NCI-H345 (cell line): ENCODE measurements around the gene MTCH1.
A peak's percentile ranks its signal among the peaks of the same experiment; 100 is the strongest.

ENCODE experiments used
- DNase-seq: peaks from one replicate; lab custom pipeline; 2025; lab: John Stamatoyannopoulos, UW

The MTCH1 gene

DNA sequence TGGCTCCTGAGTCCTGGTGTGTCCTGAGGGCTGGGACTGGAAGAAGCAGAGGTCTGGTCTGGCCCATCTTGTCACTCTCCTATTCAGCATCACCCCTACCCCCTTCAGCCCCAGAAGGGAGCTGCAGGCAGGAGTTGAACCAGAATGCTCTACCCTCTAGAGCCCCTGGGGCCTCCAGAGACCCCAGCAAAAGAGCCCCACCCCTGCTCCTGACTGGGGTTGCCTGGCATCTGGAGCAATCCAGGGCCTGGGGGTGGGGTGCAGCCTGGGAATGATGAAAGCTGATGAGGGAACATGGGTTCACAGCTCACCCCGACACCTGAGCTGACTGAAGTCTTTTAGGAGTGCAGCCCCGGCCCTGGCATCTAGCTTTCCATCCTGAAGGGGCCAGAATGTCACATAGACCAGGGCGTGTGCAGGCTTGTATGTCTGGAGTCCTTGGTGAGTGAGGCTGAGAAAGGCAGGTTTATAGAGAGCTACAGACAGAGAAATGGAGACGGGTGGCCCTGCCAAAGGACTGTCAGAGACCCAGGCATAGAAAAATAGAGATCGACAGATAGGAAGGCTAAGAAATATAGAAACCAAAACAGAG is 31.7 kb upstream of the MTCH1 start:
- DNase-seq, result no peak

GRCh38 chr6:37016995-37017394 is 31.0 kb upstream of the MTCH1 start:
- no peak for DNase-seq

DNA sequence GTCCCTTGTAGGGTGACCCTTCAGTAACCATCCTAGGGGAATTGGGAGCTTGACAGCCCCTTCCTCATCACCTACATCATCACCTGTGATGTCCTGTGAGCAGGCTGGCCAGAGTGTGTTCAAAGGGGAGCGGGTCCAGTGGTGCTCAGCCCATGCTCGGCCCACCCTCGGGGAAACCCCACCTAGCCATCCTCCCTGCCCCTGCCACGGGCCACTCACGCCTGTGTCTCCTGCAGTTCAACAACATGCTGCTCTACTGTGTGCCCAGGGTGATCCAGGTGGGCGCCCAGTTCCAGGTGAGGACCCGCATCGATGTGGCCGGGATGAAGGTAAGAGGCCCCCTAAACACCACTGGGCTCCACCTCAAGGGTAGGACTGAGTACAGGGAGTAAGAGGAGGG is 29.5 kb upstream of the MTCH1 start:
- no peak for DNase-seq

- no peak for DNase-seq
Measured at GRCh38 chr6:37014667-37015066, 28.7 kb upstream of the MTCH1 start.

DNA sequence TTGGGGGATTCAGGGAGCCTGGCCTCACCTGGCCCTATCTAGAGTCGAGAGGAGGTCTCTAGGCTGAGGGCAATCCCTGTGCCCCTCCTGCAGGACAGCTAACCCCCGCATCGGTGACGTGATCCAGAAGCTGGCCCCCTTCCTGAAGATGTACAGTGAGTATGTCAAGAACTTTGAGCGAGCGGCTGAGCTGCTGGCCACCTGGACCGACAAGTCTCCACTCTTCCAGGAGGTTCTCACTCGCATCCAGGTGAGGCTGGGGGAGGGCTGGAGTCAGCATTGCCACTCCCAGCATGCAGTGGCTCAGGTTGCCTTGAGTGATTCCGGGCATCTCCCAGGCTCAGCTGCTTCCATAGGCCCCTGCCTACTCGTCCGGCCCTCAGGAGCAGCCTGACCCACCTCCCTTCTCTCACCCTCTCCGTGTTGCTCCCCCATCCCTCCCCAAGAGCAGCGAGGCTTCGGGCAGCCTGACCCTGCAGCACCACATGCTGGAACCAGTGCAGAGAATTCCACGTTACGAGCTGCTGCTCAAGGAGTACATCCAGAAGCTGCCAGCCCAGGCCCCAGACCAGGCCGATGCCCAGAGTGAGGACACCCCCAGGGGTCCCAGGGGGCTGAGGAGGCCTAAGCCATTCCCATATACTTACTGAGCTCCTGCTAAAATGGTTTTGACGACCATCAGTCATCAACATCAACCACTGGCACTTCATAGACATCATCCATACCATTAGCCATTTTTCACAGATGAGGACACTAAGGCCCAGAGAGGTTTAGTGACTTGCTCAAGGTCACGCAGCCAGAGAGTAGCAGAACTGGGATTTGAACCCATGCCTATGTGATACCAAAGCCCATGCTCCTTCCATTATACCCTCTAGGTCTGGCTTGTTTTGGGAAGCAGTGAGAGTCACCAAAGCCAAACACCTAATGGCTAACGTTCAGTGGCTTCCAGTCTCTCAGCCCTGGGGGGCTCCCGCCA is 27.8 kb upstream of the MTCH1 start:
- no peak for DNase-seq

GRCh38 chr6:37011656-37012378 is 25.8 kb upstream of the MTCH1 start:
- no peak for DNase-seq

DNA sequence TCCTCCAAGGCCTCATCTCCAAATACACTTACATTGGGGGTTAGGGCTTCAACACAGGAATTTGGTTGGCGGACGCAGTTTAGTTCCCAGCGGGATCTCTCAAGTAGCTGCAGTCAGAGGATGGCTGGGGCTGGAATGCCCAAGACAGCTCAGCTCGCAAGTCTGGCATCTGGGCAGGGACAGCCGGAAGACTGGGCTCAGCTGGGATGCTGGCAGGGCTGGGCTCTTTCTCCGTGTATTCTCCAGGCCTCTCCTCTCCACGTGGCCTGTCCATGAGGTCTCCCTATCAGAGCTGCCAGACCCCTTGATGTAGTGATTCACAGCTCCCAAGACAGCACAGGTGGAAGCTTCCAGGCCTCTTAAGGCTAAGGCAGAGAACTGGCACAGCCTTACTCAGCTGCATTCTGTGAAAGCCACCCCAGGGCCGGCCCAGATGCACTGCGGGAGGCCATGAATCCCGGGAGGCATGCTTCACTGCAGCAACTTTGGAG is 24.5 kb upstream of the MTCH1 start:
- no peak for DNase-seq

- DNase-seq, result no peak
Measured at GRCh38 chr6:37008484-37009465, 22.8 kb upstream of the MTCH1 start.

GRCh38 chr6:37007340-37008043 is 21.5 kb upstream of the MTCH1 start:
- DNase-seq, result no peak

- DNase-seq, result no peak
Measured at GRCh38 chr6:37006793-37007339, 20.9 kb upstream of the MTCH1 start.

DNA sequence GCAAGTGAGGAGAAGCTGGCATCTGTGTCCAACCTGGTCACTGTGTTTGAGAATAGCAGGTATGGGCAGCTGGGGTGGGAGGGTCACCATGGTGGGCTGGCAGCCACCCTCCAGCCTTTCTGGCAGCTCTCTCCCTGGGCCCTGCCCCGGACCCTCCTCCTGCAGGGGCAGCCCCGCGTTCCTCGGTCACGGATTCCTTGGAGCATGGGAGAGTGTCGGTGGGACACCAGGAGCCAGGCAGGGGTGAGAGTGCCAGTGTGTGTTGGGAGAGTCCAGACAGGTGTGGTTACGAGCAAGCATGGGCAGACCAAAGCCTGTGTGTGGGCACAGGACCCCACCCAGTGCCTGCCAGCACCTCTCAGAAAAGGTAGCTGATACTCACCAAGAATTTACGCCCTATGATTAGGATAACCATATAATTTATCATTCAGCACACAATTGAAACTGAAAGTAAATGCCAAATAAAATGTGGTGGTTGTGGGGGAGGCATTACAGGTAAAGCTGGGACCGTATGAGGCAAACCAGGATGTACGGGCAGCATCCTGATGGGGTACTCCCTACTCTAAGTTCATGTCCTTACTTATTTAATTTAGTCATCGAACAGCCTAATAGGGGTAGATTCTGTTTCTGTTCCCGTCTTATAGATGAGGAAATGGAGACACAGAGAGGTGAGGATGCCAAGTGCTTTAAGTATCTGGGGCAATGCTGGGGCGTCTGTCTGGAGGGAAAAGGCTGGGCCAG is 20.0 kb upstream of the MTCH1 start:
- no peak for DNase-seq

DNA sequence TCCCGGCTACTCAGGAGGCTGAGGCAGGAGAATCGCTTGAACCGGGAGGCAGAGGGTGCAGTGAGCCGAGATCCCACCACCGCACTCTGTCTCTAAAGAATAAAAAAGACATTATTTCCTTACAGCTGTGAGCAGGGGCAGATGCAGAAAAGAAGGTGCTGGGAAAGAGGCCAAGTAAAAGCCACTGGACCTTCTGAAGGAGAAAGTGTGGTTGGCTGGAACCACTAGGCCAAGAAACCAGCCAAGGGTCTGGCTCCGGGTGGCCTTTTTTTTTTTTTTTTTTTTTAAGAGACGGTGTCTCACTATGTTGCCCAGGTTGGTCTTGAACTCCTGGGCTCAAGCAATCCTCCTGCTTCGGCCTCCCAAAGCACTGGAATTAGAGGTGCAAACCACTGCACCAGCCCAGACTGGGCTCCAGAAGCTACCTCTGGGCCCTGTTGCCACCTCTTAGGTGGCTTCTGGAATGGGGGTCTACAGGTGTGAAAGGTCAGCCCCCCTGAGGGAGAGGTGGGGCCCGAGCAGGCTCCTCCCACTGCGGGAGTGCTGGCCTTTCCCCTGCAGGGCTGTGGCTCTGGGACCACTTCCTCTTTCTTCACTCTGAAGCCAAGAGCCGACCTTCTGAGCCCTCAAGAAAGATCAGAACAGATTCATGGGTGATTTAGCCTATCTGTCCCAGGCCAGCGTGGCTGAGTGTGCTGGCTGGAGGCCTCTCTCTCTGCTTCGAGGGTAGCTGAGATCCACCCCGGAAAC is 19.2 kb upstream of the MTCH1 start, which contains the start of gene FGD2:
Gene FGD2, plus strand, starts transcription at position 595 of the 750 bp plus-strand sequence. CDS start 163 bp downstream, outside the sequence.
- no peak for DNase-seq

DNA sequence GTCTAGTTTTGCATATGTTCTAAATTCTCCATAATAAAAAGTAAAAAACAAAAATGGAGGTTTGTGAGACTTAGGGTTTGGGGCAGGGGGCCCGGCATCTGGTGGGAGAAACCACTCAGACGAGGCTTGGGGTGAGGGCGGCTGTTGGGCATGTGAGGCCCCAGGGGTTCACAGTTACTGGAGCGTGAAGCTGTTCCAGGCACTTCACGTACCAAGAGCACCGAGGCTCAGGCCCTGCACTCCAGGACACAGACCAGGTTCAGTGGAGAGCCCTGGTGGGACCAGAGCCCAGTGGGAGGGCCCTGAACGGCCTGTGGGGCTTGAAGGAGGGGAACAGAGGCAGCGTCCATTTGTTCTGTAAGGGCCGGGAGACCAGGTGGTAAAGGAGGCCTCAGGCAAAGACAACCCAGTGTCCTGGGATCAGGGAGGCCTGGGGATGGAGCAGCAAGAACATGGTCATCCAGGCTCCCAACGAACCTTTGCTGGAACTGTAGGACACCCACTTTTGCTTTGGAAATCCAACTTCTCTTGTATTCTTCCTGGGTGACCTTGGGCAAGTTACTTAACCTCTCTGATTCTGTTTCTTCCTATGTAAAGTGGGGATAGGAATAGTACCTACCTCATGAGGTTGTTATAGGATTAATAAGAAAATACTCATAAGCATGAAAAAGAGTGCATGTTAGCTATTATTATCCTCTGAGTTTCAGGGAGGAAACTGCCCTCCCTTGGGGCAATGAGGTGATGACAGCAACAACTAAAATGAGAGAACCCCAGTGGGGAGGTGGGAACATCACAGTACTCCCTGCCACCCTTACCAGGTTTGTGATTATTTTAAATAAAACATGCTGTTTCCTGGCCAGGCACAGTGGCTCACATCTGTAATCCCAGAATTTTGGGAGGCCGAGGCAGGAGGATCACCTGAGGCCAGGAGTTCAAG is 18.3 kb upstream of the MTCH1 start:
- peak; percentile 14 for DNase-seq

DNA sequence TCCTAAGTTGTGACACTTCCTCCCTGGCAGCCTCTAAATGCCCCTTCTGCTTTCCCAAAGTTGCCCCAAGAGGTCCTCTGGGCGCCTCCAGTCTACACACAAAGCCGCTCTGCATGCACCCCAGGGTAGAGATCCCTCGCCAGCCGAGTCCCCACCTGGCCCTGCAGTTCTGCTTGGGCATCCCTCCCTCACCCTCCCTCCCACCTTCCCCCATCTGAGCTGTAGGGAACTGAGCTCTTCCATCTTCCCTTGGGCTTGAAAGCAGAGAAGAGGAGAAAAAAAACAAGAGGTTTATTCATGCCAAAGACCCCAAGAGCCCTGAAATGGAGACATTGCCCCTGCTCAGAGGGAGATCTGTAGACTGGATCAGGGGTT is 13.7 kb upstream of the MTCH1 start:
- DNase-seq, result peak; percentile 76

DNA sequence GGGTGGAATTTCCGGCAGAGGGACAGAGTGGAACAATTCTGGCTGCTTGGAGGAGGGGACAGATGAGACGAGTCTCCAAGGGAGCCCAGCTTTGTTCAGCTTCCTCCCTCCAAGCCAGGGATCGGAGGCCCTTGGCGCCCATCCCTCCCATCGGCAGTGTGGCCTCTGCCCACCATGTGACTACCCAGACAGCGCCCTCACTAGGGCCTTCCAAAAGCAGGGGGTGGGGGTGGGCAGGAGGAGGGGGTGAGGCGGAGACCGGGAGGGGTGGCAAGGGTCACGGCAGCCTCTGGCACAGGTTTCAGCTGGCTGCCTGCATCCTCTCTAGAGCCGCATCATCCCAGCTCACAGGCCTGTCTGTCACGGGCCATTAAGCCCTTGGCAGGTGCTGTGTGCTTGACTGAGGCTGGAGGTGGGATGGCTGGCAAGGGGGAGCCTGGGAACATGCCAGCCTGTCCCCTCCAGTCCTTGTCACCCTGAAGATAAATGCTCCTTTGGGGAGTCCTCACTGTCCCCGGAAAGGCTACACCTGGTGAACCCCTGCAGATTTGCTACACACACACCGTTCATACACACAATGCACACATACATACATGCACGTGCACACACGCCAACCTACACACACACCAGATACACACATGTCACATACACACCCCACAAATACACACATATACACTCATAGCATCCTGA is 13.2 kb upstream of the MTCH1 start:
- DNase-seq, result peak; percentile 94

- DNase-seq, result no peak
Measured at GRCh38 chr6:36998723-36999038, 12.7 kb upstream of the MTCH1 start.
